Liver (tissue), 9 donors: ENCODE data around the gene EXOG. TPM values are rescaled to one million over a fixed set of nuclear protein-coding genes. Genes with fewer than 3 reads are reported as not detected.

ENCODE experiments used
- DNase-seq: peaks from one replicate; pipeline ENCODE4 v3.0.0-alpha.2; 2017; ENCODE audit warnings: low spot score
- H3K27ac ChIP-seq, 2 donors: one replicate each; pipeline ENCODE4 v1.7.0; 2013; ENCODE audit warnings: inconsistent platforms in 2 of 2, low read length in 2 of 2, control low read depth in 1 of 2, low read depth in 1 of 2, mild to moderate bottlenecking in 1 of 2
- H3K27me3 ChIP-seq, 4 donors: one replicate each; pipeline versions ENCODE4 v1.6.1 to v1.7.0; 2013; ENCODE audit warnings: low read length in 3 of 4, inconsistent platforms in 1 of 4, mild to moderate bottlenecking in 1 of 4, moderate library complexity in 1 of 4; ENCODE audit not compliant: control insufficient read depth in 4 of 4, insufficient read depth in 4 of 4
- H3K36me3 ChIP-seq, 4 donors: one replicate each; pipeline versions ENCODE4 v1.6.1 to v1.7.0; 2013; ENCODE audit warnings: low read length in 3 of 4, mild to moderate bottlenecking in 3 of 4, low read depth in 1 of 4, moderate library complexity in 1 of 4; ENCODE audit not compliant: control insufficient read depth in 4 of 4, insufficient read depth in 3 of 4
- H3K4me1 ChIP-seq, 4 donors: one replicate each; pipeline versions ENCODE4 v1.6.1 to v1.7.0; 2013; ENCODE audit warnings: low read length in 3 of 4, mild to moderate bottlenecking in 3 of 4, moderate library complexity in 1 of 4; ENCODE audit not compliant: control insufficient read depth in 4 of 4, insufficient read depth in 4 of 4
- H3K4me3 ChIP-seq, 3 donors: one replicate each; pipeline versions ENCODE4 v1.6.1 to v1.7.0; 2013; ENCODE audit warnings: low read length in 3 of 3, control low read depth in 1 of 3, low read depth in 1 of 3, mild to moderate bottlenecking in 1 of 3
- H3K9ac ChIP-seq, 2 donors: one replicate each; pipeline ENCODE4 v1.7.0; 2013; ENCODE audit warnings: low read length in 2 of 2, mild to moderate bottlenecking in 2 of 2, moderate library complexity in 2 of 2, control low read depth in 1 of 2, low read depth in 1 of 2
- H3K9me3 ChIP-seq, 4 donors: one replicate each; pipeline versions ENCODE4 v1.6.1 to v1.7.0; 2013; ENCODE audit warnings: low read length in 3 of 4; ENCODE audit not compliant: control insufficient read depth in 4 of 4
- ATF3 ChIP-seq: IDR thresholded peaks from 2 replicates; pipeline ENCODE4 v1.6.1; 2016; ENCODE audit warnings: antibody characterized with exemption
- CTCF ChIP-seq: fragments of 150-350 bp; IDR thresholded peaks from 2 replicates; pipeline ENCODE4 v1.5.1; 2017; ENCODE audit warnings: improper control_type of control experiment, low read depth, low read length; ENCODE audit not compliant: missing input control
- EGR1 ChIP-seq, 2 donors: IDR thresholded peaks; 2 replicates each; pipeline ENCODE4 v1.6.1; 2016 to 2018; ENCODE audit warnings: antibody characterized with exemption in 2 of 2, low read depth in 2 of 2
- FOXA1 ChIP-seq: IDR thresholded peaks from 2 replicates; pipeline ENCODE4 v1.6.1; 2016; ENCODE audit warnings: antibody characterized with exemption
- FOXA2 ChIP-seq: IDR thresholded peaks from 2 replicates; pipeline ENCODE4 v1.6.1; 2016; ENCODE audit warnings: antibody characterized with exemption
- GABPA ChIP-seq, 2 donors: IDR thresholded peaks in 1 of 2; conservative IDR thresholded peaks in 1 of 2; 2 replicates each; pipeline ENCODE4 v1.6.1; 2016; ENCODE audit warnings: antibody characterized with exemption in 2 of 2, mild to moderate bottlenecking in 1 of 2, moderate library complexity in 1 of 2
- HNF4A ChIP-seq, 2 donors: conservative IDR thresholded peaks; 2 replicates each; pipeline ENCODE4 v1.6.1; 2016; ENCODE audit warnings: antibody characterized with exemption in 2 of 2, mild to moderate bottlenecking in 2 of 2
- HNF4G ChIP-seq: IDR thresholded peaks from 2 replicates; pipeline ENCODE4 v1.6.1; 2016; ENCODE audit warnings: antibody characterized with exemption
- JUND ChIP-seq, 2 donors: IDR thresholded peaks; 2 replicates each; pipeline ENCODE4 v1.6.1; 2016; ENCODE audit warnings: antibody characterized with exemption in 2 of 2
- MAX ChIP-seq: IDR thresholded peaks from 2 replicates; pipeline ENCODE4 v1.6.1; 2016; ENCODE audit warnings: antibody characterized with exemption
- NR2F2 ChIP-seq: IDR thresholded peaks from 2 replicates; pipeline ENCODE4 v1.6.1; 2016; ENCODE audit warnings: antibody characterized with exemption
- RAD21 ChIP-seq, 2 donors: IDR thresholded peaks; 2 replicates each; pipeline ENCODE4 v1.6.1; 2016; ENCODE audit warnings: antibody characterized with exemption in 2 of 2, mild to moderate bottlenecking in 2 of 2
- REST ChIP-seq: IDR thresholded peaks from 2 replicates; pipeline ENCODE4 v1.6.1; 2016; ENCODE audit warnings: antibody characterized with exemption, mild to moderate bottlenecking
- RXRA ChIP-seq, 2 donors: IDR thresholded peaks; 2 replicates each; pipeline ENCODE4 v1.6.1; 2017 to 2018; ENCODE audit warnings: antibody characterized with exemption in 2 of 2, mild to moderate bottlenecking in 1 of 2
- SP1 ChIP-seq: IDR thresholded peaks from 2 replicates; pipeline ENCODE4 v1.6.1; 2018; ENCODE audit warnings: antibody characterized with exemption, mild to moderate bottlenecking
- TAF1 ChIP-seq: conservative IDR thresholded peaks from 2 replicates; pipeline ENCODE4 v1.6.1; 2016; ENCODE audit warnings: antibody characterized with exemption, mild to moderate bottlenecking
- YY1 ChIP-seq: IDR thresholded peaks from 2 replicates; pipeline ENCODE4 v1.6.1; 2016; ENCODE audit warnings: antibody characterized with exemption, mild to moderate bottlenecking
- ZBTB33 ChIP-seq: IDR thresholded peaks from 2 replicates; pipeline ENCODE4 v1.6.1; 2016; ENCODE audit warnings: antibody characterized with exemption
- WGBS: extraction: QIAGEN DNeasy Blood & Tissue Kit; methylation state at CpG from one replicate; pipeline ENCODE4 v1.1.7; 2013; 5-methylcytosine and 5-hydroxymethylcytosine counted together
- polyA plus RNA-seq, 2 donors: library from polyadenylated mRNA; stranded (reverse) in 1 of 2; unstranded in 1 of 2; fragments of 200-250 nt in 1 of 2; fragments of >200 nt in 1 of 2; fragmentation: Nextera tagmentation in 1 of 2; extraction: Ambion mirVana in 1 of 2; gene quantifications; one replicate each; pipeline versions ENCODE4 v1.2.1 to v1.2.3, GENCODE V29; 2013 to 2015
- total RNA-seq, 2 donors: library from RNA; depleted of rRNA; stranded (reverse); fragments of >200 nt; gene quantifications; one replicate each; pipeline ENCODE4 v1.2.3, GENCODE V29; 2014
- donor health status: healthy.
- donor health status: healthy.
- donor health status: healthy.
- donor health status: healthy.
- donor health status: healthy.

EXOG gene
- total and polyA plus RNA-seq, 4 donors: 2.1 to 4.4 (median 3.9) TPM

GRCh38 chr3:38507120-38507519 lies 11.0 kb downstream of the EXOG start:
- Histone ChIP-seq H3K36me3 (peaks cover 0 to 7% (median 2%) of the 10 kb centered on the region in 4 donors), H3K4me1 (no peaks in the 10 kb centered on the region), H3K9ac (no peak overlapping the region), H3K27me3 (no peaks in the 10 kb centered on the region), H3K9me3 (no peaks in the 10 kb centered on the region), H3K27ac (no peak overlapping the region), H3K4me3 (no peak overlapping the region)
- WGBS: 92% methylated on average over 2 of the region's 2 CpGs
- no peak for DNase-seq
- no peak for TF ChIP-seq EGR1 (IDR thresholded peaks at IDR 0.05; ENCODE audit: low read depth in 2 of 2)
- no peak for TF ChIP-seq REST
- TF ChIP-seq JUND (IDR thresholded peaks at IDR 0.05): no peak
- TF ChIP-seq CTCF: no peak
- no peak for TF ChIP-seq NR2F2
- TF ChIP-seq HNF4G: no peak
- no peak for TF ChIP-seq ZBTB33
- TF ChIP-seq FOXA2: no peak
- no peak for TF ChIP-seq TAF1
- no peak for TF ChIP-seq HNF4A (conservative IDR thresholded peaks at IDR 0.05)
- TF ChIP-seq FOXA1: no peak
- TF ChIP-seq MAX: no peak
- no peak for TF ChIP-seq GABPA (IDR thresholded peaks at IDR 0.05 in 1 of 2, conservative IDR thresholded peaks at IDR 0.05 in 1 of 2)
- TF ChIP-seq RXRA (IDR thresholded peaks at IDR 0.05): no peak
- no peak for TF ChIP-seq ATF3

- Histone ChIP-seq H3K36me3 (peaks cover 0 to 13% (median 3%) of the 10 kb centered on the region in 4 donors), H3K27ac (no peak overlapping the region)
- no peak for TF ChIP-seq HNF4A (conservative IDR thresholded peaks at IDR 0.05)
- TF ChIP-seq RAD21 (IDR thresholded peaks at IDR 0.05): no peak
- no peak for TF ChIP-seq YY1
- TF ChIP-seq GABPA (IDR thresholded peaks at IDR 0.05 in 1 of 2, conservative IDR thresholded peaks at IDR 0.05 in 1 of 2): no peak
- no peak for TF ChIP-seq HNF4G
- no peak for TF ChIP-seq FOXA1
- no peak for TF ChIP-seq EGR1 (IDR thresholded peaks at IDR 0.05; ENCODE audit: low read depth in 2 of 2)
- no peak for TF ChIP-seq ATF3
- no peak for TF ChIP-seq TAF1
- no peak for TF ChIP-seq CTCF
- no peak for TF ChIP-seq ZBTB33
- TF ChIP-seq SP1: no peak
- TF ChIP-seq JUND (IDR thresholded peaks at IDR 0.05): no peak
- TF ChIP-seq NR2F2: no peak
Measured at GRCh38 chr3:38509732-38510131, 13.6 kb downstream of the EXOG start.

More at GRCh38 chr3:38509732-38510131, 13.6 kb downstream of the EXOG start:
- Histone ChIP-seq H3K4me3 (no peak overlapping the region), H3K4me1 (no peaks in the 10 kb centered on the region), H3K9me3 (no peaks in the 10 kb centered on the region), H3K27me3 (no peaks in the 10 kb centered on the region), H3K9ac (no peak overlapping the region)
- no peak for DNase-seq
- WGBS: 97% methylated on average over 2 of the region's 2 CpGs
